Measurements from ENCODE around the gene SPATA33. TPM values are rescaled to one million over a fixed set of nuclear protein-coding genes. Genes with fewer than 3 reads are reported as not detected.
A peak's percentile ranks its signal among the peaks of the same experiment; 100 is the strongest.

The SPATA33 gene
- total and polyA plus RNA-seq, 10 of the 15 experiments (the other 5 are each of a cell fraction or from before 2014, with no cell fraction given) = 1.1 to 15.8 (median 7.6) TPM

DNA sequence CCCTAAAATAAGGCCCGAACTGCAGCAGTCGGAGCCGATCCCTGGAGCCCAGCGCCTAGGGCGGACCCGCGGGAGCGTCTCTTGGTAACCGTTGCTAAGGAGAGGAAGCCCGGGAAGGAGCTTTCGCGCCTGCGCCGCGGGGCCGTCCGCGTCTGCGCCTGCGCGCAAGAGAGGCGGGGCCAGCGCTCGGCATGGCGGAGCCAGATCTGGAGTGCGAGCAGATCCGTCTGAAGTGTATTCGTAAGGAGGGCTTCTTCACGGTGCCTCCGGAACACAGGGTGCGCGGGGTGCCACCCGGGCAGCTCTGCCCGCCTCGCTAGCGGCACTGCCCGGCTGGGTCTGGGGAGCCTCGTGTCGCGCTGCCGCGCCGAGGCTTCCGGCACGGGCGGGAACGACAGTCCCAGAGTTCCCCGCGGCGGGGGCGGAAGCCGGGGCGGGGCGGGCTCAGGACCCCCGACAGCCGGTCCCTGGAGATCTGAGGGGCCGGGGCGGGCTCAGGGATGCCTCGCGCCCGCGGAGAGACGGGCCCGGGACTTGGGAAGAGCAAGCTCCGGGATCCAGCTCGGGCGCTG lies 29.0 kb downstream of the SPATA33 start, which contains the start of gene CDK10 (continued):
- TF ChIP-seq TBL1XR1 (IDR thresholded peaks at IDR 0.05; ENCODE audit: low read depth, low read length) (no peak), SUPT20H (IDR thresholded peaks at IDR 0.05; ENCODE audit: borderline replicate concordance, control insufficient read depth, low read depth, low read length) (no peak), KDM1A (IDR thresholded peaks at IDR 0.05; ENCODE audit: borderline replicate concordance) (no peak), TARDBP (IDR thresholded peaks at IDR 0.05; ENCODE audit: borderline replicate concordance) (no peak), MYB (IDR thresholded peaks at IDR 0.05; ENCODE audit: borderline replicate concordance, low read depth, low read length) (no peak), PAX8 (IDR thresholded peaks at IDR 0.05) (no peak), SPI1 (IDR thresholded peaks at IDR 0.05; ENCODE audit: borderline replicate concordance, insufficient read depth, low read depth, low read length) (no peak), DPF2 (IDR thresholded peaks at IDR 0.05) (0 out of 2 replicates have a peak, but pooled peaks have one; percentile 57), EZH2 (IDR thresholded peaks at IDR 0.05; ENCODE audit: borderline replicate concordance, control insufficient read depth, low read depth, low read length) (no peak), MEF2B (IDR thresholded peaks at IDR 0.05; ENCODE audit: partially characterized antibody, poor library complexity, severe bottlenecking) (peak; percentile 74), RAD51 (IDR thresholded peaks at IDR 0.05) (no peak), FOXM1 (IDR thresholded peaks at IDR 0.05; ENCODE audit: low read depth, low read length) (no peak), RELA (IDR thresholded peaks at IDR 0.05; ENCODE audit: borderline replicate concordance, partially characterized antibody) (no peak), IKZF1 (conservative IDR thresholded peaks at IDR 0.05) (peak; percentile 86), ASH2L (IDR thresholded peaks at IDR 0.05; ENCODE audit: borderline replicate concordance, low read depth) (no peak), SMAD1 (IDR thresholded peaks at IDR 0.05; ENCODE audit: low read depth, partially characterized antibody) (no peak), TCF3 (IDR thresholded peaks at IDR 0.05; ENCODE audit: borderline replicate concordance, insufficient read depth, low read depth, low read length) (no peak), MTA3 (IDR thresholded peaks at IDR 0.05; ENCODE audit: borderline replicate concordance, low read length) (no peak), JUNB (IDR thresholded peaks at IDR 0.05) (no peak), NBN (IDR thresholded peaks at IDR 0.05) (no peak), POLR2AphosphoS5 (IDR thresholded peaks at IDR 0.05; ENCODE audit: low read length) (peak; percentile 95), NR2C2 (IDR thresholded peaks at IDR 0.05; ENCODE audit: borderline replicate concordance, control insufficient read depth, insufficient read length, low read depth) (no peak)
- TF ChIP-seq, protein P1, sequence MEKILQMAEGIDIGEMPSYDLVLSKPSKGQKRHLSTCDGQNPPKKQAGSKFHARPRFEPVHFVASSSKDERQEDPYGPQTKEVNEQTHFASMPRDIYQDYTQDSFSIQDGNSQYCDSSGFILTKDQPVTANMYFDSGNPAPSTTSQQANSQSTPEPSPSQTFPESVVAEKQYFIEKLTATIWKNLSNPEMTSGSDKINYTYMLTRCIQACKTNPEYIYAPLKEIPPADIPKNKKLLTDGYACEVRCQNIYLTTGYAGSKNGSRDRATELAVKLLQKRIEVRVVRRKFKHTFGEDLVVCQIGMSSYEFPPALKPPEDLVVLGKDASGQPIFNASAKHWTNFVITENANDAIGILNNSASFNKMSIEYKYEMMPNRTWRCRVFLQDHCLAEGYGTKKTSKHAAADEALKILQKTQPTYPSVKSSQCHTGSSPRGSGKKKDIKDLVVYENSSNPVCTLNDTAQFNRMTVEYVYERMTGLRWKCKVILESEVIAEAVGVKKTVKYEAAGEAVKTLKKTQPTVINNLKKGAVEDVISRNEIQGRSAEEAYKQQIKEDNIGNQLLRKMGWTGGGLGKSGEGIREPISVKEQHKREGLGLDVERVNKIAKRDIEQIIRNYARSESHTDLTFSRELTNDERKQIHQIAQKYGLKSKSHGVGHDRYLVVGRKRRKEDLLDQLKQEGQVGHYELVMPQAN (conservative IDR thresholded peaks at IDR 0.05) = peak; percentile 95
- TF ChIP-seq, protein P2, sequence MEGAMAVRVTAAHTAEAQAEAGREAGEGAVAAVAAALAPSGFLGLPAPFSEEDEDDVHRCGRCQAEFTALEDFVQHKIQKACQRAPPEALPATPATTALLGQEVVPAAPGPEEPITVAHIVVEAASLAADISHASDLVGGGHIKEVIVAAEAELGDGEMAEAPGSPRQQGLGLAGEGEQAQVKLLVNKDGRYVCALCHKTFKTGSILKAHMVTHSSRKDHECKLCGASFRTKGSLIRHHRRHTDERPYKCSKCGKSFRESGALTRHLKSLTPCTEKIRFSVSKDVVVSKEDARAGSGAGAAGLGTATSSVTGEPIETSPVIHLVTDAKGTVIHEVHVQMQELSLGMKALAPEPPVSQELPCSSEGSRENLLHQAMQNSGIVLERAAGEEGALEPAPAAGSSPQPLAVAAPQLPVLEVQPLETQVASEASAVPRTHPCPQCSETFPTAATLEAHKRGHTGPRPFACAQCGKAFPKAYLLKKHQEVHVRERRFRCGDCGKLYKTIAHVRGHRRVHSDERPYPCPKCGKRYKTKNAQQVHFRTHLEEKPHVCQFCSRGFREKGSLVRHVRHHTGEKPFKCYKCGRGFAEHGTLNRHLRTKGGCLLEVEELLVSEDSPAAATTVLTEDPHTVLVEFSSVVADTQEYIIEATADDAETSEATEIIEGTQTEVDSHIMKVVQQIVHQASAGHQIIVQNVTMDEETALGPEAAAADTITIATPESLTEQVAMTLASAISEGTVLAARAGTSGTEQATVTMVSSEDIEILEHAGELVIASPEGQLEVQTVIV (IDR thresholded peaks at IDR 0.05; ENCODE audit: borderline replicate concordance, partially characterized antibody) = peak; percentile 92
- TF ChIP-seq, protein P3, sequence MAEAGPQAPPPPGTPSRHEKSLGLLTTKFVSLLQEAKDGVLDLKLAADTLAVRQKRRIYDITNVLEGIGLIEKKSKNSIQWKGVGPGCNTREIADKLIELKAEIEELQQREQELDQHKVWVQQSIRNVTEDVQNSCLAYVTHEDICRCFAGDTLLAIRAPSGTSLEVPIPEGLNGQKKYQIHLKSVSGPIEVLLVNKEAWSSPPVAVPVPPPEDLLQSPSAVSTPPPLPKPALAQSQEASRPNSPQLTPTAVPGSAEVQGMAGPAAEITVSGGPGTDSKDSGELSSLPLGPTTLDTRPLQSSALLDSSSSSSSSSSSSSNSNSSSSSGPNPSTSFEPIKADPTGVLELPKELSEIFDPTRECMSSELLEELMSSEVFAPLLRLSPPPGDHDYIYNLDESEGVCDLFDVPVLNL (IDR thresholded peaks at IDR 0.05; ENCODE audit: low read depth, low read length) = 0 out of 2 replicates have a peak, but pooled peaks have one; percentile 51
- TF ChIP-seq, protein P4, sequence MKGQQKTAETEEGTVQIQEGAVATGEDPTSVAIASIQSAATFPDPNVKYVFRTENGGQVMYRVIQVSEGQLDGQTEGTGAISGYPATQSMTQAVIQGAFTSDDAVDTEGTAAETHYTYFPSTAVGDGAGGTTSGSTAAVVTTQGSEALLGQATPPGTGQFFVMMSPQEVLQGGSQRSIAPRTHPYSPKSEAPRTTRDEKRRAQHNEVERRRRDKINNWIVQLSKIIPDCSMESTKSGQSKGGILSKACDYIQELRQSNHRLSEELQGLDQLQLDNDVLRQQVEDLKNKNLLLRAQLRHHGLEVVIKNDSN (IDR thresholded peaks at IDR 0.05; ENCODE audit: borderline replicate concordance, extremely low read length, insufficient read depth, low read depth, low read length) = no peak

Data from GM12878 (cell line).